Stimulated activated CD8-positive, alpha-beta memory T cell treated with anti-CD3 and anti-CD28 coated beads, Interleukin-7, amount 100 ng/mL, for 48 hours (primary cell): ENCODE measurements around the gene ICAM3.

Experiments used
- DNase-seq, 2 donors: peaks; one replicate each; pipeline ENCODE4 v3.0.0-alpha.2; 2020; ENCODE audit warnings: low read depth in 1 of 2; ENCODE audit errors: extremely low read depth in 1 of 2

Gene ICAM3

DNA sequence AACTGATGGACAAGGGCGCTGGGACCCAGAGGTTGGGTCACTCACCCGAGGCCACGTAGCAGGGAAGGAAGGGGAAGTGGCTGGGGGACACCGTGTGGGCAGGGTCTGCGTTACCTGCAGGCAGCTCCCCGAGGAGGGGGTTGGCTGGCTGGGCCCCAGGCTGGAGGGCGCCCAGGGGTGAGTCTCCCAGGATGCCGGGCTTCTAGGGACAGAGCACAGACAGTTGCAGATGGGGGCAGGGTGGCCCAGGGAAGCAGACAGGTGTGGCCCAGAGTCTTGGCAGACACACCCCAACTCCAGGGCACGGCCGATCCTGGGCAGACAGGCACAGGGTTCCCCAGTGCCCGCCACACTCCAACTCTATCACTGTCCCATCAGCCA is 18.0 kb downstream of the ICAM3 start:
- DNase-seq: no peak

GRCh38 chr19:10320602-10321416 is 18.6 kb downstream of the ICAM3 start:
- DNase-seq: no peak

GRCh38 chr19:10318807-10319682 is 20.4 kb downstream of the ICAM3 start:
- no peak for DNase-seq

- DNase-seq: no peak
These were observed 21.5 kb downstream of the ICAM3 start for GRCh38 chr19:10317857-10318462.

- no peak for DNase-seq
These were observed 22.2 kb downstream of the ICAM3 start for GRCh38 chr19:10317045-10317856.

GRCh38 chr19:10316229-10317044 is 23.0 kb downstream of the ICAM3 start:
- no peak for DNase-seq

GRCh38 chr19:10315335-10316214 is 23.8 kb downstream of the ICAM3 start, which contains the start of gene FDX2:
TSS of gene FDX2 (minus strand) at chr19:10316015. CDS start at chr19:10315996, 19 bp downstream.
- peak; percentile 80 to 84 for DNase-seq

- no peak for DNase-seq
These were observed 30.0 kb downstream of the ICAM3 start, which contains the start of gene ZGLP1 for GRCh38 chr19:10309423-10309822. TSS of gene ZGLP1 (minus strand) at chr19:10309815.

DNA sequence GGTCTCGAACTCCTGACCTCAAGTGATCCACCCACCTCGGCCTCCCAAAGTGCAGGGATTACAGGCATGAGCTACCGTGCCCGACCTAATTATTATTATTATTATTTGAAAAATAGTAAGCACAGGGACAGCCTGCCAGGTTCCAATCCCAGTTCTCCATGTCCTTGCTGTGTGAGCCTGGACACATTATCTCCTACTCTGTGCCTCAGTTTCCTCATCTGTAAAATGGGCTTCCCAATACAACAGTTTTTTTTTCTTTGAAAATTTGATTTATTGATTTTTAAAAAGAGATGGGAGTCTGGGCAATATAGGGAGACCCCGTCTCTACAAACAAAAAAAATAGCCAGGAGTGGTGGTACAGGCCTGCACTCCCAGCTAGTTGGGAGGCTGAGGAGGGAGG is 33.1 kb downstream of the ICAM3 start:
- DNase-seq: no peak

DNA sequence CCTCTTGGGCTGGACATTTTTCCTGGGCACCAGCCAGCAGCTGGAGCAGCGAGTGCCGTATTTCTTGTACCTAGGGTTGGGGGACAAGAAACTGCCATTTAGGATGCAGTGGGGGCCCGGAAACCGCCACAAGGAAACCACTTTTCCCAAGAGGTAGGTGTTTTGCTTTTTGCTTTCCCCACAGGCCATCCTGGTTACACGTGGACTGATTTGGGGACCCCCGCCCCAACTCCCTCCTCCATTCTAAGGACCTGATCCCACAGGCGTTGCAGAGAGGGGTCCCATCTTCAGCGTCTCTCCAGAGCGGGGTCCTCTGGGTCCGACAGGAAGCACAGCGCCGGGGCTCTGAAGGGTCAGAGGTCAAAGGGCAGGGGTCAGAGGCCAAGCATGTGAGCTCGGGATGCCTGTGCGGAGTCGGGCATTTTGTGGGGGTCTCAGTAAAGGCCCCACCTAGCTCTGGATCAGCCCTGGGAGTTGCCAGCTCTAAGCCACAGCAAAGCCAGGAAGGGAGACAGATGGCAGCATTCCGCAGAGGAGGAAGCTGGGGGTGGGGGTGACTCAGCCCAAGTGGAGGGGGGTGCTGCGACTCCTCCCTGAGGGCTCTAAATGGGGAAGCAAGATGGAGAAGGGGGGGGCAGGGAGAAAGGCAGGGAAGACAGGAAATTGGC is 34.2 kb downstream of the ICAM3 start:
- DNase-seq: no peak

DNA sequence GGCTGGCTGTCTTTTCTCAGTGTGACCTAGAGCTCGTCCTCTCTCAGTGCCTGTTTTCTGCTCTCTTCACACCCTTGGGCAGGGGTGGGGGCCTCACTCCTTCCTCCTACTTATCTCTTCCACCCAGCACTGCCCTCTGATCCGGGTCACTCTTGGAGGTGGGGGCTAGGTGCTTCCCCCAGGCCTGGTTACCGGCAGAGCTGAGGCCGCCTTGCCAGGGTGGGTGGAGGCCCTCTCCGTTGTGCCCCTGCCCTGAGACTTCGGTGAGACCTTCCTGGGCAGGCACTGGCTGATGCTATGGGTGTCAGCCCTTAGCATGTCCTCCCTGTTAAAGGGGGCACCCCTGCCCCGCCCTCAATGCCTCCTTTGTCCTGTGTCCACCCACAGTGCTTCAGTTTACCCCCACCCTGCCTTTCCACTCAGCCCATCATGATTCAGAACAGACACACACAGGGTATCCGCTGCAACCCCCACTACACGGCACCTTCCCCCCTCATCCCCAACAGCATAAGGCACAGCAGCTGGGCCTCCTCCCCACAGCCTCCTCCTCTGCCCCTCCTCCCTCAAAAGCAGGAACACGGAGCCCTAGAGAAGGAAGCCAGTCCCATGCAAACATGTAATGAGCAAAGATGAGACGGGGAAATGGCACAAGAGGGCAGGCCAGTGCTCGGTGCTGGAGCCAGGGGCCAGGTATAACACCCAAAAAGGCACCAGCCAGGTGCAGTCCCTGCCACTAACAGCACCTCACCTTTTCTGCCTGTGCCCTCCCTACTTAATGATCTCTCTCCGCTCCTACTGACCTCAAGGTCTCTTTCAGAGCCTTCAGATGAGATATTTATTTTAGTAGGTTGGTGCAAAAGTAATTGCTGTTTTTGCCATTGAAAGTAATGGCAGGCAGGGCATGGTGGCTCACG is 39.6 kb downstream of the ICAM3 start:
- DNase-seq: no peak

GRCh38 chr19:10295847-10296591 is 43.4 kb downstream of the ICAM3 start:
- DNase-seq: no peak

GRCh38 chr19:10295305-10295846 is 44.0 kb downstream of the ICAM3 start:
- no peak for DNase-seq

GRCh38 chr19:10294368-10294697 is 45.1 kb downstream of the ICAM3 start:
- DNase-seq: no peak

DNA sequence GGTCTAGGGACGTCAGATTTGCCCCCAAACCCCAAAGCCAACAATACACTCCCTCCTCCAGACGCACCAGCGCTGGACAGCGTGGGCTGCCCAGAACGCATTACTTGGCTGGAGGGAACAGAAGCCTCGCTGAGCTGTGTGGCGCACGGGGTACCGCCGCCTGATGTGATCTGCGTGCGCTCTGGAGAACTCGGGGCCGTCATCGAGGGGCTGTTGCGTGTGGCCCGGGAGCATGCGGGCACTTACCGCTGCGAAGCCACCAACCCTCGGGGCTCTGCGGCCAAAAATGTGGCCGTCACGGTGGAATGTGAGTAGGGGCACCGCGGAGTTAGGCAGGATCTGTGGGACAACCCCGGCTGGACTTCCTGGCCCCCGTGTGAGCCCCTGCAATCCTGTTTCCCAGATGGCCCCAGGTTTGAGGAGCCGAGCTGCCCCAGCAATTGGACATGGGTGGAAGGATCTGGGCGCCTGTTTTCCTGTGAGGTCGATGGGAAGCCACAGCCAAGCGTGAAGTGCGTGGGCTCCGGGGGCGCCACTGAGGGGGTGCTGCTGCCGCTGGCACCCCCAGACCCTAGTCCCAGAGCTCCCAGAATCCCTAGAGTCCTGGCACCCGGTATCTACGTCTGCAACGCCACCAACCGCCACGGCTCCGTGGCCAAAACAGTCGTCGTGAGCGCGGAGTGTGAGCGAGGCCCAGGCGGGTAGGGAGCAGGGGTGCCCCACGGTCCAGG is 45.6 kb downstream of the ICAM3 start:
- DNase-seq: no peak
